SK-N-SH (cell line): ENCODE data around the gene EFCAB7. TPM values are rescaled to one million over a fixed set of nuclear protein-coding genes. Genes with fewer than 3 reads are reported as not detected.

ENCODE experiments used
- CTCF ChIA-PET: fragments of 300-600, 350-600 bp; formaldehyde crosslinking; extraction: SDS; loops from one replicate; lab custom pipeline; 2021; lab: Yijun Ruan, JAX
- POLR2A ChIA-PET: fragments of 350-600 bp; sonication (Branson Sonifier 250); formaldehyde crosslinking; extraction: SDS; loops from one replicate; lab custom pipeline; 2020; ENCODE audit warnings: antibody characterized with exemption, inconsistent platforms; lab: Yijun Ruan, JAX
- DNase-seq: peaks from one replicate; pipeline ENCODE4 v3.0.0; 2012
- H2AFZ ChIP-seq: fragments of 200-600 bp; sonication (generic); 2 replicates; pipeline ENCODE4 v1.8.1; 2016; ENCODE audit warnings: antibody characterized with exemption, mild to moderate bottlenecking, low read depth
- H3F3A ChIP-seq: fragments of 200-600 bp; sonication (generic); replicated peaks from 2 replicates; pipeline ENCODE3; 2016; ENCODE audit warnings: antibody characterized with exemption, mild to moderate bottlenecking; ENCODE audit not compliant: insufficient read depth
- H3K27ac ChIP-seq, 2 experiments: fragments of 200-500 bp in 1 of 2; fragments of 200-600 bp in 1 of 2; sonication (Bioruptor generic) in 1 of 2; sonication (generic), shearing (Covaris generic) in 1 of 2; 2 replicates each; pipeline versions ENCODE4 v1.5.1 to v1.6.1; 2014 to 2016; ENCODE audit warnings: low read depth in 2 of 2, inconsistent platforms in 1 of 2, low read length in 1 of 2, mild to moderate bottlenecking in 1 of 2, mixed read lengths in 1 of 2
- H3K27me3 ChIP-seq: fragments of 200-600 bp; sonication (generic), shearing (Covaris generic); 2 replicates; pipeline ENCODE4 v1.6.1; 2016; ENCODE audit warnings: mixed run types; ENCODE audit not compliant: insufficient read depth
- H3K36me3 ChIP-seq, 2 experiments: fragments of 200-500 bp in 1 of 2; fragments of 200-600 bp in 1 of 2; sonication (Bioruptor generic) in 1 of 2; sonication (generic) in 1 of 2; replicated peaks in 1 of 2; 2 replicates each; pipeline versions ENCODE3 to v1.5.1; 2014 to 2016; ENCODE audit warnings: low read length in 1 of 2, mild to moderate bottlenecking in 1 of 2; ENCODE audit not compliant: insufficient read depth in 2 of 2, control insufficient read depth in 1 of 2
- H3K4me1 ChIP-seq, 2 experiments: fragments of 200-500 bp in 1 of 2; fragments of 200-600 bp in 1 of 2; sonication (Bioruptor generic) in 1 of 2; sonication (generic), shearing (Covaris generic) in 1 of 2; 2 replicates each; pipeline versions ENCODE4 v1.5.1 to v1.6.1; 2014 to 2016; ENCODE audit warnings: low read depth in 1 of 2, low read length in 1 of 2, mixed run types in 1 of 2; ENCODE audit not compliant: insufficient read depth in 2 of 2, control insufficient read depth in 1 of 2
- H3K4me2 ChIP-seq: fragments of 200-600 bp; sonication (generic), shearing (Covaris generic); 2 replicates; pipeline ENCODE4 v1.6.1; 2017; ENCODE audit warnings: mixed run types
- H3K4me3 ChIP-seq, 2 experiments: fragments of 200-500 bp in 1 of 2; fragments of 200-600 bp in 1 of 2; sonication (Bioruptor generic) in 1 of 2; sonication (generic), shearing (Covaris generic) in 1 of 2; 2 replicates each; pipeline versions ENCODE4 v1.5.1 to v1.8.1; 2014 to 2016; ENCODE audit warnings: low read depth in 2 of 2, inconsistent platforms in 1 of 2, low read length in 1 of 2, mild to moderate bottlenecking in 1 of 2, mixed read lengths in 1 of 2, moderate library complexity in 1 of 2
- H3K79me2 ChIP-seq: fragments of 200-600 bp; sonication (generic); 2 replicates; pipeline ENCODE4 v1.8.1; 2017; ENCODE audit warnings: mild to moderate bottlenecking; ENCODE audit not compliant: insufficient read depth
- H3K9ac ChIP-seq: fragments of 200-600 bp; sonication (generic); 2 replicates; pipeline ENCODE4 v1.6.1; 2017; ENCODE audit warnings: mixed run types
- H3K9me2 ChIP-seq: fragments of 200-600 bp; sonication (generic); 2 replicates; pipeline ENCODE4 v1.6.1; 2017; ENCODE audit warnings: mixed run types
- H3K9me3 ChIP-seq: fragments of 200-600 bp; sonication (generic); 2 replicates; pipeline ENCODE4 v1.6.1; 2017; ENCODE audit warnings: mixed run types, mild to moderate bottlenecking, moderate library complexity
- H4K20me1 ChIP-seq: fragments of 200-600 bp; sonication (generic); 2 replicates; pipeline ENCODE4 v1.6.1; 2017; ENCODE audit warnings: mild to moderate bottlenecking, mixed run types; ENCODE audit not compliant: insufficient read depth
- CTCF ChIP-seq: fragments of 200-600 bp; sonication (generic); IDR thresholded peaks from 2 replicates; pipeline ENCODE4 v1.6.1; 2017; ENCODE audit warnings: antibody characterized with exemption, mild to moderate bottlenecking, moderate library complexity
- ELF1 ChIP-seq: IDR thresholded peaks from 2 replicates; pipeline ENCODE4 v1.4.0; 2012
- FOSL2 ChIP-seq: IDR thresholded peaks from 2 replicates; pipeline ENCODE4 v1.4.0; 2012; ENCODE audit warnings: low read depth, mild to moderate bottlenecking, moderate library complexity, borderline replicate concordance
- FOXJ3 ChIP-seq: sonication (generic); formaldehyde crosslinking; IDR thresholded peaks from 2 replicates; pipeline ENCODE4 v1.5.1; 2020; ENCODE audit warnings: mild to moderate bottlenecking, missing genetic modification reagents
- GABPA ChIP-seq: IDR thresholded peaks from 2 replicates; pipeline ENCODE4 v1.4.0; 2012; ENCODE audit warnings: low read depth, mild to moderate bottlenecking
- GATA2 ChIP-seq: sonication (generic); formaldehyde crosslinking; IDR thresholded peaks from 2 replicates; pipeline ENCODE4 v1.5.0; 2020; ENCODE audit warnings: mild to moderate bottlenecking, missing genetic modification reagents
- NFIC ChIP-seq: IDR thresholded peaks from 2 replicates; pipeline ENCODE4 v1.4.0; 2012; ENCODE audit warnings: borderline replicate concordance
- RAD21 ChIP-seq: IDR thresholded peaks from 2 replicates; pipeline ENCODE4 v1.6.1; 2012; ENCODE audit warnings: mild to moderate bottlenecking, low read length
- RCOR1 ChIP-seq: fragments of 150-350 bp; IDR thresholded peaks from 2 replicates; pipeline ENCODE4 v1.6.1; 2017; ENCODE audit warnings: antibody characterized with exemption, low read length
- TAF1 ChIP-seq: IDR thresholded peaks from 2 replicates; pipeline ENCODE4 v1.6.1; 2012; ENCODE audit warnings: low read depth, mild to moderate bottlenecking, low read length, moderate library complexity, borderline replicate concordance
- TEAD4 ChIP-seq: IDR thresholded peaks from 2 replicates; pipeline ENCODE4 v1.4.0; 2012; ENCODE audit warnings: mild to moderate bottlenecking, borderline replicate concordance; ENCODE audit not compliant: insufficient read depth
- USF2 ChIP-seq: fragments of 150-350 bp; IDR thresholded peaks from 2 replicates; pipeline ENCODE4 v1.6.1; 2017; ENCODE audit warnings: antibody characterized with exemption, low read length, low read depth, borderline replicate concordance
- WGBS: methylation state at CpG from one replicate; pipeline ENCODE4 v1.1.6; 2017; ENCODE audit warnings: low lambda C conversion rate; 5-methylcytosine and 5-hydroxymethylcytosine counted together
- polyA plus RNA-seq, 3 experiments: library from polyadenylated mRNA; depleted of rRNA; stranded (reverse); fragments of >200 nt; gene quantifications; 2 replicates each; pipeline ENCODE4 v1.2.3, GENCODE V29; 2012

Gene EFCAB7
- polyA plus RNA-seq, 1 of the 3 experiments (the other 2 are of a cell fraction) = 2.4 TPM

- WGBS = 83% methylated on average over 2 of the region's 2 CpGs
- no peaks in the 10 kb centered on the region for H3K9me2 ChIP-seq
- ChIA-PET POLR2A (no interaction called here), CTCF (interaction anchor here (0.8 to 4.0 kb wide), 15 partner anchors 9 to 696 kb away, joined by 3 to 29 read pairs (median 4); no protein-coding TSS in a partner anchor)
- H3K4me2 ChIP-seq = no peak overlapping the region
- H3K27me3 ChIP-seq = no peaks in the 10 kb centered on the region
- H3K27ac ChIP-seq = no peak overlapping the region
- H3F3A ChIP-seq = peaks cover 7% of the 10 kb centered on the region
- no peak for DNase-seq
- H3K4me1 ChIP-seq = no peaks in the 10 kb centered on the region
- no peak overlapping the region for H3K4me3 ChIP-seq
- no peak overlapping the region for H3K9ac ChIP-seq
- no peak for TF ChIP-seq FOSL2
- TF ChIP-seq NFIC = no peak
- no peak for TF ChIP-seq RAD21
- no peak for TF ChIP-seq FOXJ3 (CRISPR knock-in tag)
- TF ChIP-seq GATA2 (CRISPR knock-in tag) = no peak
- TF ChIP-seq RCOR1 = no peak
- TF ChIP-seq TAF1 = no peak
- TF ChIP-seq USF2 = no peak
- no peak for TF ChIP-seq GABPA
- TF ChIP-seq TEAD4 = no peak
- H3K9me3 ChIP-seq = no peaks in the 10 kb centered on the region
- no peak overlapping the region for H2AFZ ChIP-seq
- no peaks in the 10 kb centered on the region for H3K79me2 ChIP-seq
- no peaks in the 10 kb centered on the region for H4K20me1 ChIP-seq
- H3K36me3 ChIP-seq = peaks cover 30 to 35% of the 10 kb centered on the region in 2 experiments
These were observed 13.7 kb downstream of the EFCAB7 start for GRCh38 chr1:63537006-63537405.

- Histone ChIP-seq H3F3A (peaks cover 7% of the 10 kb centered on the region), H3K4me3 (no peak overlapping the region), H3K9me2 (no peaks in the 10 kb centered on the region), H3K9ac (no peak overlapping the region), H2AFZ (no peak overlapping the region), H4K20me1 (no peaks in the 10 kb centered on the region), H3K79me2 (no peaks in the 10 kb centered on the region), H3K36me3 (peaks cover 23 to 25% of the 10 kb centered on the region in 2 experiments), H3K27me3 (no peaks in the 10 kb centered on the region), H3K4me1 (no peaks in the 10 kb centered on the region), H3K27ac (no peak overlapping the region), H3K9me3 (no peaks in the 10 kb centered on the region), H3K4me2 (no peak overlapping the region)
- peak; percentile 7 for DNase-seq
- TF ChIP-seq ELF1 (no peak), RAD21 (peak; percentile 59), CTCF (peak; percentile 70)
- CTCF ChIA-PET = interaction anchor here (0.7 to 4.0 kb wide), 31 partner anchors 10 to 707 kb away, joined by 3 to 29 read pairs (median 3); partner anchors contain the start of genes EFCAB7 and ITGB3BP
- 6% methylated on average over 1 of the region's 1 CpG for WGBS
- POLR2A ChIA-PET = no interaction called here
These were observed 14.6 kb downstream of the EFCAB7 start for GRCh38 chr1:63537940-63538339.
